Smooth muscle cell (in vitro differentiated cells): ENCODE data around the gene PAPPA. TPM values are rescaled to one million over a fixed set of nuclear protein-coding genes. Genes with fewer than 3 reads are reported as not detected.

Experiments used
- DNase-seq: peaks from one replicate; lab custom pipeline; 2025; ENCODE audit not compliant: unreplicated experiment; lab: John Stamatoyannopoulos, UW
- H2AFZ ChIP-seq: fragments of 200-600 bp; sonication (generic); 2 replicates; pipeline ENCODE4 v1.6.0; 2016; ENCODE audit warnings: antibody characterized with exemption, low read depth, mild to moderate bottlenecking
- H3F3A ChIP-seq: fragments of 200-600 bp; sonication (generic); 2 replicates; pipeline ENCODE4 v1.6.0; 2017; ENCODE audit warnings: antibody characterized with exemption, low read depth
- H3K27ac ChIP-seq: fragments of 200-600 bp; sonication (generic); 2 replicates; pipeline ENCODE4 v1.5.1; 2016; ENCODE audit warnings: low read depth, mild to moderate bottlenecking
- H3K27me3 ChIP-seq: fragments of 200-600 bp; sonication (generic); 2 replicates; pipeline ENCODE4 v1.6.1; 2016; ENCODE audit warnings: low read depth, mild to moderate bottlenecking
- H3K36me3 ChIP-seq: fragments of 200-600 bp; sonication (generic); 2 replicates; pipeline ENCODE4 v1.5.1; 2016; ENCODE audit warnings: low read depth
- H3K4me1 ChIP-seq: fragments of 200-600 bp; sonication (generic); 2 replicates; pipeline ENCODE4 v1.5.1; 2016; ENCODE audit warnings: low read depth
- H3K4me2 ChIP-seq: fragments of 200-600 bp; sonication (generic); 2 replicates; pipeline ENCODE4 v1.6.0; 2016; ENCODE audit warnings: mild to moderate bottlenecking
- H3K4me3 ChIP-seq: fragments of 200-600 bp; sonication (generic); 2 replicates; pipeline ENCODE4 v1.5.1; 2016; ENCODE audit warnings: mild to moderate bottlenecking
- H3K79me2 ChIP-seq: fragments of 200-600 bp; sonication (generic); 2 replicates; pipeline ENCODE4 v1.6.0; 2016; ENCODE audit warnings: low read depth, mild to moderate bottlenecking
- H3K9ac ChIP-seq: fragments of 200-600 bp; sonication (generic); 2 replicates; pipeline ENCODE4 v1.6.0; 2016; ENCODE audit warnings: low read depth
- H3K9me3 ChIP-seq: fragments of 200-600 bp; sonication (generic); replicated peaks from 2 replicates; pipeline ENCODE4 v1.5.1; 2016; ENCODE audit warnings: low read depth
- H4K20me1 ChIP-seq: fragments of 200-600 bp; sonication (generic); 2 replicates; pipeline ENCODE4 v1.6.0; 2016; ENCODE audit warnings: low read depth
- WGBS: methylation state at CpG from one replicate; pipeline ENCODE4 v1.1.7; 2016; ENCODE audit warnings: low lambda C conversion rate; 5-methylcytosine and 5-hydroxymethylcytosine counted together
- polyA plus RNA-seq: library from polyadenylated mRNA; unstranded; fragments of >200 nt; fragmentation: Nextera tagmentation; extraction: Ambion mirVana; gene quantifications from 2 replicates; pipeline ENCODE4 v1.2.1, GENCODE V29; 2016
- total RNA-seq: library from RNA; depleted of rRNA; stranded (reverse); fragments of >200 nt; gene quantifications from 2 replicates; pipeline ENCODE4 v1.2.3, GENCODE V29; 2014
- TF ChIP-seq, protein P1 (sequence below): fragments of 200-600 bp; sonication (generic); IDR thresholded peaks from 2 replicates; pipeline ENCODE4 v1.5.1; 2017; ENCODE audit warnings: borderline replicate concordance, mild to moderate bottlenecking, antibody characterized with exemption; ENCODE audit not compliant: insufficient read depth, poor library complexity, severe bottlenecking

Gene PAPPA
- total and polyA plus RNA-seq, 2 experiments from 2014 or later: 27.7 to 114 TPM

DNA sequence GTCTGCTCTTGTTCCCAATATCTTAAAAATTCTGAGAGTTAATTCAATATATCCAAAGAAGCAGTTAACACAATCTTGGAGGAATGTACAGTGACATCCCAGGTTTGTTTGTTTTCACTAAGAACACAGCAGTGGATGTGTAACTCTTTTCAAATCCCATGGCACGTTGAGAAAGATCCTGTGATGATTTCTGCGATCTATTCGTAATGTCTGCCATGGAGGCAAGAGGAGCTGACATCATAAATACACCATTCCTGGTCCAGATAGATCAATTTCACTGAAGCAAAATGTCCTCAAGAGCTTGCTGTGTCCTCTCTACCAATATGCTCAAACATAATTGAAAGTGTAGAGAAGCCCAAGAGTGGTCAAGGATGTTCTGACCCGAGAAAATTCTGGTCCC lies 280.7 kb downstream of the PAPPA start:
- Histone ChIP-seq H2AFZ (no peak overlapping the region), H3K4me2 (no peak overlapping the region), H3F3A (peaks cover 14% of the 10 kb centered on the region), H3K4me3 (no peak overlapping the region), H3K27me3 (no peaks in the 10 kb centered on the region), H3K9me3 (no peaks in the 10 kb centered on the region), H3K9ac (no peak overlapping the region), H3K27ac (no peak overlapping the region), H3K36me3 (no peaks in the 10 kb centered on the region), H4K20me1 (no peaks in the 10 kb centered on the region), H3K79me2 (no peaks in the 10 kb centered on the region), H3K4me1 (no peaks in the 10 kb centered on the region)
- WGBS: 85% methylated on average over 4 of the region's 4 CpGs
- TF ChIP-seq, protein P1, sequence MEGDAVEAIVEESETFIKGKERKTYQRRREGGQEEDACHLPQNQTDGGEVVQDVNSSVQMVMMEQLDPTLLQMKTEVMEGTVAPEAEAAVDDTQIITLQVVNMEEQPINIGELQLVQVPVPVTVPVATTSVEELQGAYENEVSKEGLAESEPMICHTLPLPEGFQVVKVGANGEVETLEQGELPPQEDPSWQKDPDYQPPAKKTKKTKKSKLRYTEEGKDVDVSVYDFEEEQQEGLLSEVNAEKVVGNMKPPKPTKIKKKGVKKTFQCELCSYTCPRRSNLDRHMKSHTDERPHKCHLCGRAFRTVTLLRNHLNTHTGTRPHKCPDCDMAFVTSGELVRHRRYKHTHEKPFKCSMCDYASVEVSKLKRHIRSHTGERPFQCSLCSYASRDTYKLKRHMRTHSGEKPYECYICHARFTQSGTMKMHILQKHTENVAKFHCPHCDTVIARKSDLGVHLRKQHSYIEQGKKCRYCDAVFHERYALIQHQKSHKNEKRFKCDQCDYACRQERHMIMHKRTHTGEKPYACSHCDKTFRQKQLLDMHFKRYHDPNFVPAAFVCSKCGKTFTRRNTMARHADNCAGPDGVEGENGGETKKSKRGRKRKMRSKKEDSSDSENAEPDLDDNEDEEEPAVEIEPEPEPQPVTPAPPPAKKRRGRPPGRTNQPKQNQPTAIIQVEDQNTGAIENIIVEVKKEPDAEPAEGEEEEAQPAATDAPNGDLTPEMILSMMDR: no peak
- DNase-seq: no peak

DNA sequence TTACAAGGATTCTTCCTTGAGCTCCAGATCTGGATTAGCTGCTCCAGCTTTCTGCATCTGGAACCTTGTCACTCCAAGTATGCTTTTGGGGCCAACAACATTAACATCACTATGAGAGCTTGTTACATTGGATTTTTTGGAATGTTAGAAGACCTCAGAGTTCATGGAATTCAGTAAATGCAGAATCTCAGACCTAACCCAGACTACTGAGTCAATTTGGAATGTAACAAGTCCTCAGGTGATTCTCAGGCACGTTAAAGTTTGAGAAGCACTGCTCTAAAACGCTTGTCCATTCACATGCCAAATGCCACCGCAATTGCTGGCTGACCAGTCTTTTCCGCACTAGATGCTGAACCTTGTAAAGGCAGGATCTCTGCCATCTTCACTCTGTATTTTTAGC lies 282.1 kb downstream of the PAPPA start:
- Histone ChIP-seq H3K79me2 (no peaks in the 10 kb centered on the region), H3K4me3 (no peak overlapping the region), H3K9me3 (no peaks in the 10 kb centered on the region), H3K9ac (no peak overlapping the region), H3K4me2 (no peak overlapping the region), H4K20me1 (no peaks in the 10 kb centered on the region), H3K36me3 (no peaks in the 10 kb centered on the region), H3F3A (peaks cover 19% of the 10 kb centered on the region), H3K27me3 (no peaks in the 10 kb centered on the region), H3K27ac (no peak overlapping the region), H2AFZ (no peak overlapping the region), H3K4me1 (no peaks in the 10 kb centered on the region)
- TF ChIP-seq, protein P1: no peak
- no peak for DNase-seq
- WGBS: 45% methylated on average over 4 of the region's 4 CpGs

DNA sequence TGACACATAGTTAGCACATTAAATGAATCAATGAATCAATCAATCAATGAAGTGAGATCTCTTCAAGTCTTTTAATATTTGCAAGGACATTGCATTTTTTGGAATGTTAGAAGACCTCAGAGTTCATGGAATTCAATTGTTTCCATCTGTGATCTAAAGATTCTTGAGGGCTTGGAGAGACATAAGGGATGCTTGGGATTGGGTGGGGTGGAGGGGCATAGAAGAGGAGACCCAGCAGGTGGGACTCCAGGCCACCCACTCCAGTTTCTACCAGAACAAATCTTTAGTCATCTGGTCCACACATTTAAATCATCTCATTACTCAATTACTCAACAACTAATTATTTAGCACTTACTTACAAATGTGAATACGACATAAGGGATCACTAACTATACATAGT lies 282.5 kb downstream of the PAPPA start:
- H3K4me3 ChIP-seq: no peak overlapping the region
- TF ChIP-seq, protein P1: no peak

More for the DNA sequence above, 282.5 kb downstream of the PAPPA start:
- Histone ChIP-seq H4K20me1 (no peaks in the 10 kb centered on the region), H3K27ac (no peak overlapping the region), H3K79me2 (no peaks in the 10 kb centered on the region), H3F3A (peaks cover 19% of the 10 kb centered on the region), H3K36me3 (no peaks in the 10 kb centered on the region), H3K4me1 (no peaks in the 10 kb centered on the region), H3K27me3 (no peaks in the 10 kb centered on the region), H3K9me3 (no peaks in the 10 kb centered on the region), H2AFZ (no peak overlapping the region), H3K9ac (no peak overlapping the region), H3K4me2 (no peak overlapping the region)
- no peak for DNase-seq
- 49% methylated on average over 1 of the region's 1 CpG for WGBS
